Activated CD4-positive, alpha-beta memory T cell treated with anti-CD3 and anti-CD28 coated beads, Interleukin-2, amount 10 ng/mL, durations not matched to agents 7 days and 5 days (primary cell): ENCODE measurements around the gene E2F3. TPM values are rescaled to one million over a fixed set of nuclear protein-coding genes. Genes with fewer than 3 reads are reported as not detected.
A peak's percentile ranks its signal among the peaks of the same experiment; 100 is the strongest.

Experiments used
- CTCF ChIA-PET: fragments of 350-600 bp; sonication (Branson Sonifier 250); formaldehyde crosslinking; loops from one replicate; lab custom pipeline; 2021; ENCODE audit warnings: antibody characterized with exemption, inconsistent platforms; lab: Charles Lee
- POLR2A ChIA-PET: fragments of 350-600 bp; sonication (Branson Sonifier 250); formaldehyde crosslinking; loops from one replicate; lab custom pipeline; 2021; ENCODE audit warnings: antibody characterized with exemption; lab: Charles Lee
- DNase-seq: peaks from one replicate; pipeline ENCODE4 v3.0.0-alpha.2; 2020
- H3K27ac Mint-ChIP-seq: one replicate; pipeline ENCODE4 v1.8.0; 2021; ENCODE audit warnings: mild to moderate bottlenecking, mixed read lengths
- H3K27me3 Mint-ChIP-seq: one replicate; pipeline ENCODE4 v1.8.0; 2021; ENCODE audit warnings: mixed read lengths
- H3K36me3 Mint-ChIP-seq: one replicate; pipeline ENCODE4 v1.8.0; 2021; ENCODE audit warnings: low read depth, mixed read lengths
- H3K4me1 Mint-ChIP-seq: one replicate; pipeline ENCODE4 v1.8.0; 2021; ENCODE audit warnings: mixed read lengths
- H3K4me3 Mint-ChIP-seq: one replicate; pipeline ENCODE4 v1.8.0; 2021; ENCODE audit warnings: mild to moderate bottlenecking, mixed read lengths
- H3K9me3 Mint-ChIP-seq: one replicate; pipeline ENCODE4 v1.8.0; 2021; ENCODE audit warnings: mixed read lengths
- total RNA-seq, 2 experiments: library from RNA; stranded (reverse); gene quantifications; one replicate each; pipeline ENCODE4 v1.2.3, GENCODE V29; 2021

The E2F3 gene
- total RNA-seq, 2 experiments from 2014 or later, result 29.8 to 30.1 TPM

DNA sequence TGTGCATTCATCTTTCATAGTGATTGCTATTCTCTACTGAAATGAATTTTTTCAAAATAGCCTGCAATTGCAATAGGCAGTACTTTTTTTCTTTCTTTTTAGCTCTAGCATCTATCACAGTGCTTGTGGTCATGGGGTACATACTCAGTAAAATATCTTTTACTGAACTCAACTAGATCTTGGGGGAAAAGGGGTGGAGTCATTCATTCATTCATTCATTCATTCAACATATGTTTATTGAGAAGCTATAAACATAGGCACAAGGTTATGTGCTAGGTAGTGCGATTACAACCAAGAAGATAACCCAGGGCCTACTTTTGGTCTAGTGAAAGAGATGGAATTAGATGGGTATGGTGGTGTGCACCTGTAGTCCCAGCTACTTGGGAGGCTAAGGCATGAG is 131.2 kb downstream of the E2F3 start:
- ChIA-PET POLR2A (interaction anchor here (0.6 to 1.3 kb wide), 5 partner anchors 129 to 240 kb away, joined by 3 to 6 read pairs (median 4); no protein-coding TSS in a partner anchor), CTCF (interaction anchor here (0.9 to 4.0 kb wide), 4 partner anchors 128 to 406 kb away, joined by 3 to 25 read pairs (median 6); no protein-coding TSS in a partner anchor)
- peaks cover 46% of the 10 kb centered on the region for H3K4me1 Mint-ChIP-seq
- H3K36me3 Mint-ChIP-seq, result peaks cover 14% of the 10 kb centered on the region
- peaks cover 1% of the 10 kb centered on the region for H3K27me3 Mint-ChIP-seq
- no peak overlapping the region for H3K4me3 Mint-ChIP-seq
- DNase-seq, result no peak
- H3K27ac Mint-ChIP-seq, result peak overlapping the region; percentile 36
- no peaks in the 10 kb centered on the region for H3K9me3 Mint-ChIP-seq

DNA sequence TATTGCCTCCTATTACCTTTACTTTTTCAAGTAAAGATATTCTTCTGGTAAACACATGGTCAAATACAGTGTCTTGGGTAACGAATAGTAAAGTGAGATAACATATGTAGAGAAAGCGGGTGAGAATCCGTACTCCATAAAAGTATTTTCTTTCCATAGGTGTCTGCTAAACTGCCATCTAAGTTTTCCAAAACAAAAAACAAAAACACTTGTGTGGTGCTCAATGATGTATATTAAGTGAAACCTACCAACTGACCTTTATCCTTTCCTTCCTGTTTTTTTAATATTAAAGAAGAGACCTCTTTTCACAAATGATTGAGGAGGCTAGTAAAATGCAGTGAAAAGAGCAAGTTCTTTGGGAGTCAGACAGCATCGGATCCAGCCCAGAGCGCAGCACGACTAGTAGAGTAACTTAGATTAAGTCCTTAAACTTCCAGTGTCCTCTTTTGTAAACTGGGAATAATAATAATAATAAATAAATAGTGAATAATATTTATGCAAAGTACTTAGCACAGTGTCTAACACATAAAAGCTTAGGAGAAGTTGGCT is 132.1 kb downstream of the E2F3 start:
- Mint-ChIP-seq H3K36me3 (peaks cover 16% of the 10 kb centered on the region), H3K9me3 (no peaks in the 10 kb centered on the region), H3K4me3 (peak overlapping the region; percentile 97), H3K27ac (peak overlapping the region; percentile 94), H3K4me1 (peaks cover 47% of the 10 kb centered on the region), H3K27me3 (peaks cover 1% of the 10 kb centered on the region)
- DNase-seq, result no peak
- POLR2A ChIA-PET, result interaction anchor here (0.6 to 2.7 kb wide), 15 partner anchors 14 to 333 kb away, joined by 3 to 32 read pairs (median 4); partner anchors contain the start of genes E2F3 and MBOAT1
- CTCF ChIA-PET, result interaction anchor here (1.1 to 2.1 kb wide), 6 partner anchors 30 to 321 kb away, joined by 3 to 11 read pairs (median 4); partner anchors contain the start of gene MBOAT1

DNA sequence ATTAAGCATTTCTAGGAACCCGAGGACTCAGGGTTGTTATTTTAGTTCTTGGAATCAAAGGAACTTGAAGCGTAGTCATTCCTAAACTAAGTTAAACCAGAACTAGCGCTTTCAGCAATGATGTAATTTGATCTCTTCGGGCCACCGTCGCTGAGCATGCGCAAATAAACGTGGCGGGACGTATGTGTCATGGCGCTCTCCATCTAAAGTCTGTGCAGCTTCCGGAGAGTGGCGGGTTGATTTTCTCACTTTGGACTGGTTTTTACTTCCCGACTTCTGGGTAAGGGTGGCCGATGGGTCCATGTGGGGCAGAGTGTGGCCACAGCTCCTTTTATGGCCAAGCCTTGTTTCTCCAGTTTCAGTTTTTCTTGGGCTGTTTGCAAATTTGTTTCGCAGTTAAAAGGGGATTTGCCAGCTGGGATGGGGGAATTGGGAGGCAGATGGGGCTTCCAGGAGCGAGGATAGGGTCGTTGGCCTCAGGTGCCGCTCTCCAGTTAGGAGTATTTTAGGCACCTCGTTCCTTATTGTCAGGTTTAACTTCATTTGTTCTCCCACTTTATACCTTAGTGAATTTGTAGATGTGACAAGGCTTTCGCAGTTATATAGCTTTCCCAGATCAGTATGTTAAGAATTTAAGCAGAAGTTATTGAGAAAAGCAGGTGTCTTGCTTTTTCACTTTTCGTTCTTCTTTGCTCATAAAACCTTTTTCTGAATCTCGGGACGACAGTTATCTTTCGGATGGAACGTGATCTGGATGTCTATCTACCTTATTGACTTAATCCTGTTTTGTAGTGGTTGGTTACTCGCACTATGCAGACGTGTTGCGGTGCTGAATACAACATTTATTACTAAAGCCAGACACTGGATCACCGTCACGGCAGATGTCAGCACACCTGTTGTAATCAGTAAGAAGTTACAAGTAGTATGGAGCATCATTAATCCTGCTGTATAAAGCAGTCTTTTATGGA is 132.9 kb downstream of the E2F3 start, which contains the start of gene CDKAL1:
TSS of gene CDKAL1 (plus strand) at position 163 of the 968 bp plus-strand sequence. CDS start 11,894 bp downstream, outside the sequence.
- Mint-ChIP-seq H3K27me3 (peaks cover 1% of the 10 kb centered on the region), H3K9me3 (no peaks in the 10 kb centered on the region), H3K27ac (peak within 1 kb of the TSS; percentile 94), H3K4me3 (peak within 1 kb of the TSS; percentile 97), H3K4me1 (peaks cover 48% of the 10 kb centered on the region), H3K36me3 (peaks cover 20% of the 10 kb centered on the region)
- POLR2A ChIA-PET, result interaction anchor here (0.6 to 2.7 kb wide), 15 partner anchors 13 to 334 kb away, joined by 3 to 32 read pairs (median 3); partner anchors contain the start of genes E2F3 and MBOAT1
- CTCF ChIA-PET, result interaction anchor here (0.6 to 2.1 kb wide), 6 partner anchors 30 to 322 kb away, joined by 3 to 11 read pairs (median 4); partner anchors contain the start of gene MBOAT1
- peak; percentile 95 for DNase-seq

DNA sequence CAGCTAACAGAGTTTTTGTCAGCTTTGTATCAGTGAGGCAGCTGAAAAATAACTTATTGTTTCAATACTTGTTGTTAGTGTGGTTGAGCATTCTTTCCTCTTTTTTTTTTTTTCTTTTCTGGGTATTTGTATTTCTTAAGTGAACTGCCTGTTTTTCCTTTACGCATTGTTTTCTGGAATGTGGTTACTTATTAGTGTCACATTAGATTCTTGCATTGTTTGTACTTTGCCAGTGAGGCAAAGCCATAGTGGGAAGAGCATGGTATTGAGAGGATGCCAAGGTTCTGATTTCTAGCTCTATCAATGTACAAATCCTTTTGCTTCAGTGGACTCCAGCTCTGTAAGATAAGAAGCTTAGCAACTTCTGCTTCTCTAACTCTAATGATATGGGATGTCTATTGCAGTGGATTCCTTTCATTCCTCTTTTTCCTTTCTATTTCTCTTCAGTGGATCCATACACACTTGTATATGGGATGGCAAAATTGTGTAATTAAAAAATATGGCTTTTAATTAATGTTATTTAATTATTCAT is 136.5 kb downstream of the E2F3 start:
- no peaks in the 10 kb centered on the region for H3K27me3 Mint-ChIP-seq
- ChIA-PET CTCF (interaction anchor here (0.7 to 1.8 kb wide), 3 partner anchors 10 to 133 kb away, joined by 4 to 7 read pairs (median 6); no protein-coding TSS in a partner anchor), POLR2A (interaction anchor here (1.1 to 1.8 kb wide), 2 partner anchors 129 to 218 kb away, joined by 3 to 5 read pairs; no protein-coding TSS in a partner anchor)
- peaks cover 63% of the 10 kb centered on the region for H3K4me1 Mint-ChIP-seq
- H3K36me3 Mint-ChIP-seq, result peaks cover 46% of the 10 kb centered on the region
- no peak overlapping the region for H3K4me3 Mint-ChIP-seq
- no peak for DNase-seq
- no peaks in the 10 kb centered on the region for H3K9me3 Mint-ChIP-seq
- H3K27ac Mint-ChIP-seq, result no peak overlapping the region

DNA sequence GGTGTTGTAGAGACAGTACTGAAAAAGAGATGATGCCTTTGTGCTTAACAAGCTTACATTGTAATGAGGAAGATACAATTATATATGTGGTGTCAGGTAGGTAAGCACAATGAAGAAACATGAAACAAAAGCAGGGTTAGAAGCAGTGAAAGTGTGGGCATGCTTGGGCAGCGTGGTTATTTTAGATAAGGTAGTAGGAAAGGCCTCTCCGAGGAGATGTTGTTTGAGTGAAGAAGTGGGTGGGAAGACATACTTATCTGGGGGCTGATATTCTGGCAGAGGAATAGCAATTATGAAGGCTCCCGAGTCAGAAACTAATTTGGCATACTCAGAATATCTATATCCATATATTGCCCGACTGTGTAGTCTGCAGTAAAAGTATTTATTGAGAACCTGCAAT is 137.2 kb downstream of the E2F3 start:
- Mint-ChIP-seq H3K4me1 (peaks cover 62% of the 10 kb centered on the region), H3K4me3 (no peak overlapping the region), H3K27ac (no peak overlapping the region), H3K27me3 (no peaks in the 10 kb centered on the region), H3K9me3 (no peaks in the 10 kb centered on the region), H3K36me3 (peaks cover 46% of the 10 kb centered on the region)
- CTCF ChIA-PET, result interaction anchor here (1.4 to 1.8 kb wide), 2 partner anchors 11 to 25 kb away, joined by 3 to 7 read pairs; no protein-coding TSS in a partner anchor
- POLR2A ChIA-PET, result interaction anchor here (1.1 to 1.8 kb wide), 2 partner anchors 129 to 219 kb away, joined by 3 to 5 read pairs; no protein-coding TSS in a partner anchor
- no peak for DNase-seq

DNA sequence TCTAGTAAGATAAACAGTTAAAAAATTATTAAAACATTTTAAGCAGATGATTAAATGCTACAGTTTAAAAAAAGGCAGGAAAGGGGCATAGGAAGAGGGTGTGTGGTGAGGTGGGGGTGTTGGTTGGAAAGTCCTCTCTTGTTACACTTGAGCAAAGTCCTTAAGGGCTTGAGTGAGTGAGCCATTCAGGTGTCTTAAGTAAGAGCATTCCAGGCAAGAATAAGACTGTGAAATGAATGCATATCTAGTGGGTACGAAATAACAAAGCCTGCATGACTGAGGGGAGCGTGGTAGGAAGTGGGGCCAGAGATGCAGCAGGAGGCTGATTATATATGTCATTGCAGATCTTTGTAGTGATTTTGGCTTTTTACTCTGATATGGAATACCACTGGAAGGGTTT is 137.7 kb downstream of the E2F3 start:
- Mint-ChIP-seq H3K9me3 (no peaks in the 10 kb centered on the region), H3K4me1 (peaks cover 62% of the 10 kb centered on the region), H3K4me3 (no peak overlapping the region), H3K27ac (no peak overlapping the region), H3K36me3 (peaks cover 43% of the 10 kb centered on the region), H3K27me3 (no peaks in the 10 kb centered on the region)
- ChIA-PET CTCF (interaction anchor here (1.4 to 1.8 kb wide), 2 partner anchors 11 to 24 kb away, joined by 3 to 7 read pairs; no protein-coding TSS in a partner anchor), POLR2A (interaction anchor here (1.8 kb wide), 1 partner anchor 220 kb away, joined by 5 read pairs; no protein-coding TSS in a partner anchor)
- no peak for DNase-seq

DNA sequence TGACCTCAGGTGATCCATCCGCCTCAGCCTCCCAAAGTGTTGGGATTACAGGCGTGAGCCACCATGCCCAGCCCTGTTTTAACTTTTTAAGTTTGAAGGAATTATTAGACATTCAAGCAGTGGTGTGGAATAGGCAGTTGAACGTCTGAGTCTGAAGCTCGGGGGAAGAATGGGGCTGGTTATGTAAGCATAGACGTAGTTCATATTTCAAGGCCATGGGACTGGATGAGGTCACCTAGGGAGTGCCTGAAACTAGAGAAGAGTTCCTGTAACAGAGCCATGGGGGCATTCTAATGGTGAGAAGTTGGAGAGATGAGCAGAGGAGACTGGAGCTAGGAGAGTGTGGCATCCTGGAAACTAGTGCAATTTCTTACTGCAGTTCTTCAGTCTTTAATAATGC is 139.0 kb downstream of the E2F3 start:
- Mint-ChIP-seq H3K36me3 (peaks cover 47% of the 10 kb centered on the region), H3K4me3 (no peak overlapping the region), H3K4me1 (peaks cover 56% of the 10 kb centered on the region), H3K27me3 (no peaks in the 10 kb centered on the region), H3K9me3 (no peaks in the 10 kb centered on the region), H3K27ac (no peak overlapping the region)
- ChIA-PET CTCF (interaction anchor here (1.4 kb wide), 1 partner anchor 13 kb away, joined by 3 read pairs; no protein-coding TSS in a partner anchor), POLR2A (no interaction called here)
- no peak for DNase-seq

DNA sequence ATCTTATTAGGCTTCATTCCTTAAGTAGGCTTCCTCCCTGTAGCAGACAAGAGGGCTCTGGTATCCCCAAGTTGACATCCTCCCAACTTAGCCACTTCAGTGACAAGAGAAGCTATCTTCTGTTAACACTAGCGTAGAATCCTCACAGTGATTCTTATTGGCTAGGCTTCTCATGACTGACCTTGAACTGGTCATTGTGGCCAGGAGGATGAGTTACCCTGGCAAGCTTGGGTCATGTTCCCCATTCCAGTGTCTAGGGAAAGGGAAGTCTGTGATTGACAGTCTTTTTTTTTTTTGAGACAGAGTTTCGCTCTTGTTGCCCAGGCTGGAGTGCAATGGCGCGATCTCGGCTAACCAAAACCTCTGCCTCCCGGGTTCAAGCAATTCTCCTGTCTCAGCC is 139.7 kb downstream of the E2F3 start:
- no peak overlapping the region for H3K4me3 Mint-ChIP-seq
- ChIA-PET CTCF (no interaction called here), POLR2A (no interaction called here)
- no peak overlapping the region for H3K27ac Mint-ChIP-seq
- H3K4me1 Mint-ChIP-seq, result peaks cover 55% of the 10 kb centered on the region
- no peak for DNase-seq
- no peaks in the 10 kb centered on the region for H3K27me3 Mint-ChIP-seq
- H3K9me3 Mint-ChIP-seq, result no peaks in the 10 kb centered on the region
- peaks cover 50% of the 10 kb centered on the region for H3K36me3 Mint-ChIP-seq

DNA sequence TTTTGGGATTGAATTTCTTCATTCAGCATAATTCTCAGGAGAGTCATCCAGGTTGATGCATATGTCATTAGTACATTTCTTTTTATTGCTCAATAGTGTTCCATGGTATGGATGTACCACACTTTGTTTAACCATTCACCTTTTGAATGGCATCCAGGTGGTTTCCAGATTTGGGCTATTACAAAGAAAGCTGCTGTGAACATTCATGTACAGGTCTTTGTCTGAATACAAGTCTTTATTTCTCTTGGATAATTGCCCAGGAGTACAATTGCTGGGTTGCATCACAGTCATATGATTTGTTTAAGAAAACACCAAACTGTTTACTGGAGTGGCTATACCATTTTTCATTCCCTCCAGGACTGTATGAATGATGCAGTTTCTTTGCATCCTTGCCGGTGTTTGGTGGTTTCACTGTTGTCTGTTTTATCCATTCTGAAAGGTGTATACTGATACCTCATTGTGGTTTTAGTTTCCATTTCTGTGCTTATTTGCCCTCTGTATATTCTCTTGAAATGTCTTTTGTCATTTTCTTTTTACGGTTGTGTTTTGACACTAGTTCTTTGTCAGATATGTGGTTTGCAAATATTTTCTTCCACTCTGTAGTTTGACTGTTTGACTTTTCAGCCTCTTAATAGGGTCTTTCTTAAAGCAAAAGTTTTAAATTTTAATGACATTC is 141.4 kb downstream of the E2F3 start:
- Mint-ChIP-seq H3K4me1 (peaks cover 45% of the 10 kb centered on the region), H3K27ac (peak overlapping the region; percentile 70), H3K36me3 (peaks cover 58% of the 10 kb centered on the region), H3K27me3 (no peaks in the 10 kb centered on the region), H3K4me3 (no peak overlapping the region), H3K9me3 (no peaks in the 10 kb centered on the region)
- DNase-seq, result peak; percentile 27
- CTCF ChIA-PET, result no interaction called here
- POLR2A ChIA-PET, result interaction anchor here (1.6 kb wide), 1 partner anchor 15 kb away, joined by 3 read pairs; no protein-coding TSS in a partner anchor
